Muscle of leg (tissue), 11 donors: Measurements from ENCODE around the gene APP. TPM values are rescaled to one million over a fixed set of nuclear protein-coding genes. Genes with fewer than 3 reads are reported as not detected.

ENCODE experiments used
- DNase-seq: peaks from one replicate; pipeline ENCODE4 v3.0.0; 2013
- H3K27ac ChIP-seq: one replicate; pipeline ENCODE4 v1.5.1; 2013; ENCODE audit warnings: mild to moderate bottlenecking, low read length, control low read depth
- H3K27me3 ChIP-seq: one replicate; pipeline ENCODE4 v1.6.1; 2013; ENCODE audit warnings: low read length; ENCODE audit not compliant: control insufficient read depth, insufficient read depth
- H3K36me3 ChIP-seq: one replicate; pipeline ENCODE4 v1.6.1; 2013; ENCODE audit warnings: low read length; ENCODE audit not compliant: control insufficient read depth, insufficient read depth
- H3K4me1 ChIP-seq: one replicate; pipeline ENCODE4 v1.6.1; 2013; ENCODE audit warnings: low read length; ENCODE audit not compliant: control insufficient read depth, insufficient read depth
- H3K4me3 ChIP-seq: one replicate; pipeline ENCODE4 v1.5.1; 2013; ENCODE audit warnings: low read length, control low read depth
- H3K9me3 ChIP-seq: replicated peaks from 2 replicates; pipeline ENCODE4 v1.6.1; 2013; ENCODE audit warnings: low read depth, low read length; ENCODE audit not compliant: control insufficient read depth
- WGBS: methylation state at CpG from one replicate; pipeline ENCODE4 v1.1.5; 2013; ENCODE audit warnings: missing lambda C conversion rate; ENCODE audit not compliant: insufficient coverage; 5-methylcytosine and 5-hydroxymethylcytosine counted together
- polyA plus RNA-seq, 8 donors: library from polyadenylated mRNA; unstranded; fragments of 120-200 nt; gene quantifications; one replicate each; pipeline versions ENCODE4 v1.2.1 to v1.2.3, GENCODE V29; 2013; ENCODE audit warnings: inconsistent platforms in 1 of 8, low replicate concordance in 1 of 8; ENCODE audit not compliant: insufficient read length in 8 of 8, insufficient read depth in 1 of 8
- total RNA-seq: library from RNA; stranded (reverse); fragments of 120-200 nt; gene quantifications from one replicate; pipeline ENCODE4 v1.2.4, GENCODE V29; 2013

APP gene
- total and polyA plus RNA-seq, 9 donors = 154 to 476 (median 322) TPM

GRCh38 chr21:25995278-25995677 lies 175.3 kb downstream of the APP start:
- H3K9me3 ChIP-seq = no peaks in the 10 kb centered on the region
- H3K27me3 ChIP-seq = no peaks in the 10 kb centered on the region
- no peak for DNase-seq
- no peak overlapping the region for H3K27ac ChIP-seq
- 88% methylated on average over 5 of the region's 9 CpGs for WGBS
- H3K4me1 ChIP-seq = peaks cover 8% of the 10 kb centered on the region
- H3K36me3 ChIP-seq = peaks cover 6% of the 10 kb centered on the region
- no peak overlapping the region for H3K4me3 ChIP-seq

- no peak for DNase-seq
- Histone ChIP-seq H3K9me3 (no peaks in the 10 kb centered on the region), H3K4me3 (no peak overlapping the region), H3K27me3 (no peaks in the 10 kb centered on the region), H3K27ac (no peak overlapping the region), H3K36me3 (peaks cover 6% of the 10 kb centered on the region), H3K4me1 (peaks cover 8% of the 10 kb centered on the region)
- no CpG with 5 or more reads among the region's 1 CpG for WGBS
Observed at GRCh38 chr21:25994758-25995163, 175.8 kb downstream of the APP start.

GRCh38 chr21:25988738-25989137 lies 181.8 kb downstream of the APP start:
- Histone ChIP-seq H3K4me1 (no peaks in the 10 kb centered on the region), H3K9me3 (no peaks in the 10 kb centered on the region), H3K4me3 (no peak overlapping the region), H3K36me3 (no peaks in the 10 kb centered on the region), H3K27ac (no peak overlapping the region), H3K27me3 (no peaks in the 10 kb centered on the region)
- DNase-seq = no peak
- WGBS = 38% methylated on average over 2 of the region's 7 CpGs

- Histone ChIP-seq H3K4me3 (no peak overlapping the region), H3K4me1 (no peaks in the 10 kb centered on the region), H3K27me3 (no peaks in the 10 kb centered on the region), H3K36me3 (no peaks in the 10 kb centered on the region), H3K27ac (no peak overlapping the region), H3K9me3 (no peaks in the 10 kb centered on the region)
- DNase-seq = no peak
- no CpG with 5 or more reads among the region's 2 CpGs for WGBS
Observed at GRCh38 chr21:25987531-25987930, 183.0 kb downstream of the APP start.

- no peak overlapping the region for H3K27ac ChIP-seq
- H3K4me1 ChIP-seq = no peaks in the 10 kb centered on the region
- H3K4me3 ChIP-seq = no peak overlapping the region
- DNase-seq = peak; percentile 35
- no CpG with 5 or more reads among the region's 2 CpGs for WGBS
- H3K36me3 ChIP-seq = peaks cover 4% of the 10 kb centered on the region
- H3K27me3 ChIP-seq = no peaks in the 10 kb centered on the region
- H3K9me3 ChIP-seq = no peaks in the 10 kb centered on the region
Observed at GRCh38 chr21:25986928-25987327, 183.6 kb downstream of the APP start.

GRCh38 chr21:25985990-25986389 lies 184.6 kb downstream of the APP start:
- WGBS = no CpG with 5 or more reads among the region's 3 CpGs
- no peak overlapping the region for H3K4me3 ChIP-seq
- H3K9me3 ChIP-seq = no peaks in the 10 kb centered on the region
- H3K27me3 ChIP-seq = no peaks in the 10 kb centered on the region
- H3K36me3 ChIP-seq = peaks cover 4% of the 10 kb centered on the region
- no peaks in the 10 kb centered on the region for H3K4me1 ChIP-seq
- H3K27ac ChIP-seq = no peak overlapping the region
- DNase-seq = no peak

GRCh38 chr21:25984538-25984937 lies 186.0 kb downstream of the APP start:
- Histone ChIP-seq H3K27me3 (no peaks in the 10 kb centered on the region), H3K36me3 (peaks cover 4% of the 10 kb centered on the region), H3K27ac (no peak overlapping the region), H3K4me1 (no peaks in the 10 kb centered on the region), H3K4me3 (no peak overlapping the region), H3K9me3 (no peaks in the 10 kb centered on the region)
- no CpG with 5 or more reads among the region's 1 CpG for WGBS
- DNase-seq = no peak

- H3K27me3 ChIP-seq = no peaks in the 10 kb centered on the region
- H3K36me3 ChIP-seq = peaks cover 4% of the 10 kb centered on the region
- H3K4me1 ChIP-seq = no peaks in the 10 kb centered on the region
- H3K27ac ChIP-seq = no peak overlapping the region
- DNase-seq = peak; percentile 47
- H3K9me3 ChIP-seq = no peaks in the 10 kb centered on the region
- H3K4me3 ChIP-seq = no peak overlapping the region
- 20% methylated on average over 1 of the region's 3 CpGs for WGBS
Observed at GRCh38 chr21:25983745-25984144, 186.8 kb downstream of the APP start.

- H3K27ac ChIP-seq = no peak overlapping the region
- peaks cover 4% of the 10 kb centered on the region for H3K36me3 ChIP-seq
- H3K4me1 ChIP-seq = no peaks in the 10 kb centered on the region
- H3K4me3 ChIP-seq = no peak overlapping the region
- WGBS = 94% methylated on average over 3 of the region's 3 CpGs
- no peaks in the 10 kb centered on the region for H3K9me3 ChIP-seq
- DNase-seq = no peak
- no peaks in the 10 kb centered on the region for H3K27me3 ChIP-seq
Observed at GRCh38 chr21:25980710-25981109, 189.9 kb downstream of the APP start.

GRCh38 chr21:25979845-25980616 lies 190.5 kb downstream of the APP start:
- H3K4me3 ChIP-seq = no peak overlapping the region
- no peak overlapping the region for H3K27ac ChIP-seq
- DNase-seq = no peak
- H3K36me3 ChIP-seq = peaks cover 5% of the 10 kb centered on the region
- no peaks in the 10 kb centered on the region for H3K4me1 ChIP-seq
- H3K27me3 ChIP-seq = no peaks in the 10 kb centered on the region
- no peaks in the 10 kb centered on the region for H3K9me3 ChIP-seq
- WGBS = 88% methylated on average over 7 of the region's 9 CpGs
